GM21381 (cell line): ENCODE results near the gene OASL.

Experiments
- ATAC-seq: cut with Tn5 transposase; IDR thresholded peaks from one replicate; pipeline ENCODE4 v1.9.1; 2021; ENCODE audit warnings: mild to moderate bottlenecking, moderate library complexity; ENCODE audit not compliant: unreplicated experiment

Gene OASL

GRCh38 chr12:120992989-120993388, 46.1 kb downstream of the OASL start:
- no peak for ATAC-seq

- ATAC-seq = no peak
Observed at GRCh38 chr12:120991965-120992364, 47.1 kb downstream of the OASL start.

GRCh38 chr12:120990487-120991055, 48.5 kb downstream of the OASL start:
- no peak for ATAC-seq

- no peak for ATAC-seq
Observed at GRCh38 chr12:120989687-120990086, 49.4 kb downstream of the OASL start.

- ATAC-seq = no peak
Observed at GRCh38 chr12:120988658-120989057, 50.4 kb downstream of the OASL start.

- ATAC-seq = no peak
Observed at GRCh38 chr12:120988234-120988633, 50.8 kb downstream of the OASL start.

- no peak for ATAC-seq
Observed at GRCh38 chr12:120984351-120984898, 54.6 kb downstream of the OASL start.

GRCh38 chr12:120983759-120984158, 55.3 kb downstream of the OASL start:
- ATAC-seq = no peak

GRCh38 chr12:120982659-120983058, 56.4 kb downstream of the OASL start:
- ATAC-seq = no peak

- ATAC-seq = no peak
Observed at GRCh38 chr12:120981407-120981941, 57.6 kb downstream of the OASL start.

GRCh38 chr12:120980800-120981368, 58.2 kb downstream of the OASL start:
- ATAC-seq = no peak

- no peak for ATAC-seq
Observed at GRCh38 chr12:120979862-120980696, 59.0 kb downstream of the OASL start.

GRCh38 chr12:120979220-120979861, 59.7 kb downstream of the OASL start:
- no peak for ATAC-seq

- ATAC-seq = no peak
Observed at GRCh38 chr12:120978296-120979219, 60.5 kb downstream of the OASL start, which contains the start of gene HNF1A. Gene HNF1A, plus strand, starts transcription at chr12:120978543. Its CDS starts 226 bp downstream, at chr12:120978769.

GRCh38 chr12:120977531-120978295, 61.3 kb downstream of the OASL start:
- no peak for ATAC-seq

GRCh38 chr12:120972870-120973543, 66.0 kb downstream of the OASL start:
- ATAC-seq = no peak

- no peak for ATAC-seq
Observed at GRCh38 chr12:120971299-120972180, 67.5 kb downstream of the OASL start.

- no peak for ATAC-seq
Observed at GRCh38 chr12:120970310-120970709, 68.7 kb downstream of the OASL start.
